ENCODE results near the gene CCL4.
"Not testable (repeated sequence)": the region's sequence is repeated elsewhere in the genome, so short reads cannot be mapped to it uniquely, and the experiment has no call there.

Gene CCL4

DNA sequence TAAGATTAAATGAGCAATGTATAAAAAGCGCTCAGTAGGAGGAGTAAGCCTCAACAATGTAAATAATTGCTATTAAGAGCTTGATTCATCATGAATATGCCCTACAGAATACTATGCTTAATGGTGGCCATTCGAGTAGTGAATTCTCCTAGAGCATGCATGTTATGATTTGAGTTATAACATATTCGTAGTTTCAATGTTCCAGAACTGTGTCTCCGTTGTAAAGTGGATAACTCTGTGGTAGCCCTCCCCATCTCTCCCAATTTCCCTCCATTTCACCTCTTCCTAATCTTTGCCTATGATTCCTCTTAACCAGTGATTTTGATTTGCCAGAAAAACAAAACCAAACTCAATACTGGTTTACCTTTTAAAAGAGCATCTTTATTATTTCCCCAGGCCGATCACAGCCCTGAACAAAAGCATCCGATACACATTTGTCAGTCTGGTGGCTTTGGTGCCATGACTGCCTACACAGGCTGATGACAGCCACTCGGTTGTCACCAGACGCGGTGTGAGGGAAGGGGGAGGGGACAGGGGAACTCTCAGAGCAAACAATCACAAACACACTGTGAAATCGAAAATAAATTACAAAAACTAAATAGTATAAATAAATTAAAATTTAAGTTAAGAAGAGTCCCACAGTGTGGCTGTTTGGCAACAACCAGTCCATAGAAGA is 15.6 kb upstream of the CCL4 start:
- not testable (repeated sequence) for DNase-seq (ENCODE audit: low spot score)

GRCh38 chr17:36088670-36089338 is 14.8 kb upstream of the CCL4 start:
- DNase-seq (ENCODE audit: low spot score) = no peak

GRCh38 chr17:36089339-36089865 is 14.2 kb upstream of the CCL4 start:
- no peak for DNase-seq (ENCODE audit: low spot score)

GRCh38 chr17:36089888-36090836 is 13.5 kb upstream of the CCL4 start, which contains the start of gene CCL3:
Gene CCL3 (minus strand): TSS chr17:36090143. CDS start chr17:36090058, 85 bp downstream.
- DNase-seq (ENCODE audit: low spot score) = no peak

GRCh38 chr17:36092230-36092629 is 11.4 kb upstream of the CCL4 start:
- DNase-seq (ENCODE audit: low spot score) = no peak

GRCh38 chr17:36092715-36093114 is 10.9 kb upstream of the CCL4 start:
- DNase-seq (ENCODE audit: low spot score) = not testable (repeated sequence)

DNA sequence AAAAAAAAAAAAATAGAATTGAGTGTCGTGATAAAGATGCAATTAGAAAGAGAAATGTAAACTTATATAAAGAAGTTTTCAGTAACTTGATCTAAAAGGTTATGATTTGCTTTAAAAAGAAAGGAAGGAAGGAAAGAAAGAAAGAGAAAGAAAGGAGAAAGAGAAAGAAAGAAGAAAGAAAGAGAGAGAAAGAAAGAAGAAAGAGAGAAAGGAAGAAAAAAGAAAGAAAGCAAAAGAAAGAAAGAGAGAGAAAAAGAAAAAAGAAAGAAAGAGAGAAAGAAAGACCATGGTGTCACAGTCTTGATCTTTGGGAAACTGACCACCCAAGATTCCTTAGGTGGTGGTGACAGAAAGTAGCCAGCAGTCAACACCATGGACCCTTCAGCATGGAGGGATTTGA is 9.4 kb upstream of the CCL4 start:
- no peak for DNase-seq (ENCODE audit: low spot score)

- DNase-seq (ENCODE audit: low spot score) = no peak
Measured at GRCh38 chr17:36094746-36095145, 8.9 kb upstream of the CCL4 start.

- no peak for DNase-seq (ENCODE audit: low spot score)
Measured at GRCh38 chr17:36095992-36096391, 7.6 kb upstream of the CCL4 start.

GRCh38 chr17:36099004-36099403 is 4.6 kb upstream of the CCL4 start:
- not testable (repeated sequence) for DNase-seq (ENCODE audit: low spot score)

GRCh38 chr17:36104246-36104645 is 619 bp downstream of the CCL4 start:
- DNase-seq (ENCODE audit: low spot score) = not testable (repeated sequence)

DNA sequence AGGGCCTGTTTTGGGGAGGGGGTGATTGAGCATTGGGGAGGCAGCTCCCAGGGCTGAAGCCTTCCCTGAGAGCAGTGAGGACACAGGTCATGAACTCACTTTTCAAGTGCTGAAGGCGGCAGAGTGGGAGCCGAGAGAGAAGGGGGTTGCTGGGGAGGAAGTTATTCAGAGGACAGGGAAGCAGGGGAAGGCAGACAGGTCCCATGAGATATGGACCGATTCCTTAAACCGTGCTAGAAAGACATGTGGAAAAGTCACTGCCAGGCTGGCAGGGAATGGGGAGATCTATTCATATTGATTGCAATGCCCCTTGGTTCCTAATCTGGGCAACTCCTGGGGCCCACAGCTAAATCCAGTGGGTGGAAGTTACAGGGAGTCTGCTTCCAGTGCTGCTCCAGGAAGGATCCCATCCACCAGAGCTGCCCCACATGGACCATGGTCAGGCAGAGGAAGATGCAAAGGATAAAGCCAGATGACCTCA is 1.1 kb downstream of the CCL4 start:
- no peak for DNase-seq (ENCODE audit: low spot score)

- no peak for DNase-seq (ENCODE audit: low spot score)
Measured at GRCh38 chr17:36105781-36106492, 2.3 kb downstream of the CCL4 start.

- DNase-seq (ENCODE audit: low spot score) = no peak
Measured at GRCh38 chr17:36106493-36106835, 2.8 kb downstream of the CCL4 start.

- no peak for DNase-seq (ENCODE audit: low spot score)
Measured at GRCh38 chr17:36107660-36108059, 4.0 kb downstream of the CCL4 start.

DNA sequence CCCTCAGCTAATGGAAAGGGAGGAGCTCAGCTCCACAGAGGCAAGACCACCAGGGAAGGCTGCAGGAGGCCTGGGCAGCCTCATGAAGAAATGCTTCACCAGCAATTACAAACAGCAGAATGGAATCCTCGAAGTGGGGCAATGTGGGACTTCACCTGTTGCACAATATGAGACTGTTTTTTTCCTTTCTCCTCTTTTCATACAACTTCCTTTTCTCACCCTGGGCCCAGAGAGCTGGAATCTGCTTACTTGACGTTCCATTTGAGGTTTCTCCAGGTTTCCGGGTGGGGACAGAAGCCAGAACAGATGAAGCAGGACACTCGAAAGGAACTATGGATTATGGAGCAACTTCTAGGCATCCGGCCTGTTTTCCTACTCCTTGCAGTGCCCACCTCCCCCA is 4.6 kb downstream of the CCL4 start:
- DNase-seq (ENCODE audit: low spot score) = not testable (repeated sequence)

GRCh38 chr17:36111068-36111490 is 7.5 kb downstream of the CCL4 start:
- DNase-seq (ENCODE audit: low spot score) = no peak

DNA sequence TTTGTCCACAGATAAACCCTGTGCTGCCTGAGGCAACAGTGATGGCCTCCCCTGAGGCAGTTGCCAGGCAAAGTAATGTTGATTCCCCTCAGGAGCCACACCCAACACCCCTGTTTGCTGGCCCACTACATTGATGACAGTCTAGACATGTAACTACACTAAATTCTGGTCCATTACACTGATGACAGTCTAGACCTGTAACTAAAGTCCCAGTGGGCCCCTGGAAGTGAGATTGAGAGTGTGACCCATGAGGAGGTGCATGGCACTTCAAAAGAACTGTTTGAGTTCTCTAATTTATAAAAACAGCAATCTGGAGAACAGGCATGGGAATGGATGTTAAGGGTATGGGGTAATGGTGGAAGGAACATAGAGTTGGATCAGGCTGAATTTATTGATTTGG is 8.9 kb downstream of the CCL4 start:
- no peak for DNase-seq (ENCODE audit: low spot score)

DNA sequence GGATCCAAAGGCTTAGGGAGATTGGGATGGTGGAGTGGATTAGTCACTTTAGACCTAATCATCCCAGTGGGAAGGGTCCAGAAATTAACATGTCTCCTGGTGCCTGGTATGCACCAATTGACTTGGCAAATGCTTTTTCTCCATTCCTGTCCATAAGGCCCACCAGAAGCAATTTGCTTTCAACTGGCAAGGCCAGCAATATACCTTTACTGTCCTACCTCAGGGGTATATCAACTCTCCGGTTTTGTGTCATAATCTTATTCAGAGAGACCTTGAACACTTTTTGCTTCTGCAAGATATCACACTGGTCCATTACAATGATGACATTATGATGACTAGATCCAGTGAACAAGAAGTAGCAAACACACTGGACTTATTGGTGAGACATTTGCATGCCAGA is 9.5 kb downstream of the CCL4 start:
- DNase-seq (ENCODE audit: low spot score) = not testable (repeated sequence)

GRCh38 chr17:36114971-36115648 is 11.5 kb downstream of the CCL4 start:
- not testable (repeated sequence) for DNase-seq (ENCODE audit: low spot score)

GRCh38 chr17:36115649-36115977 is 12.0 kb downstream of the CCL4 start:
- DNase-seq (ENCODE audit: low spot score) = not testable (repeated sequence)
